Ovary (tissue), 9 donors: ENCODE data around the gene SLC6A2. TPM values are rescaled to one million over a fixed set of nuclear protein-coding genes. Genes with fewer than 3 reads are reported as not detected.

Experiments used
- DNase-seq, 5 donors: peaks; one replicate each; pipeline ENCODE4 v3.0.0-alpha.2; 2019 to 2020
- H3K27ac ChIP-seq, 2 donors: fragments of 200-600 bp; one replicate each; pipeline versions ENCODE4 v1.5.1 to v1.8.0; 2019 to 2022
- H3K27me3 ChIP-seq: fragments of 200-600 bp; one replicate; pipeline ENCODE4 v1.8.0; 2022
- H3K36me3 ChIP-seq: fragments of 200-600 bp; sonication (generic); one replicate; pipeline ENCODE4 v1.5.1; 2019
- H3K4me1 ChIP-seq: one replicate; pipeline ENCODE4 v1.8.1; 2013; ENCODE audit warnings: mild to moderate bottlenecking, moderate library complexity; ENCODE audit not compliant: insufficient read depth
- H3K4me3 ChIP-seq: fragments of 200-600 bp; sonication (generic); one replicate; pipeline ENCODE4 v1.5.1; 2017
- H3K9me3 ChIP-seq, 2 donors: fragments of 200-600 bp in 1 of 2; sonication (generic) in 1 of 2; one replicate each; pipeline versions ENCODE4 v1.5.1 to v1.8.1; 2013 to 2019; ENCODE audit warnings: mild to moderate bottlenecking in 1 of 2, moderate library complexity in 1 of 2
- CTCF ChIP-seq, 3 donors: fragments of 450-650 bp in 2 of 3; fragments of 200-600 bp in 1 of 3; IDR thresholded peaks; one replicate each; pipeline versions ENCODE4 v1.5.1 to v1.8.0; 2016 to 2022; ENCODE audit warnings: antibody characterized with exemption in 3 of 3, mild to moderate bottlenecking in 1 of 3
- EP300 ChIP-seq: sonication (generic); formaldehyde crosslinking; IDR thresholded peaks from one replicate; pipeline ENCODE4 v1.6.1; 2017; ENCODE audit warnings: antibody characterized with exemption
- POLR2A ChIP-seq: fragments of 450-650 bp; IDR thresholded peaks from one replicate; pipeline ENCODE4 v1.6.1; 2017; ENCODE audit warnings: antibody characterized with exemption, mild to moderate bottlenecking, moderate library complexity
- WGBS, 3 donors: extraction: QIAGEN DNeasy Blood & Tissue Kit in 1 of 3; methylation state at CpG; one replicate each; pipeline versions ENCODE4 v1.1.5 to v1.1.7; 2013 to 2017; 5-methylcytosine and 5-hydroxymethylcytosine counted together
- intact Hi-C, 4 donors: fragments of 100-400 bp; cut with DNase I; formaldehyde crosslinking; loops; one replicate each; pipeline versions ENCODE4 v1.11.0 to v1.15.1; 2022 to 2023
- polyA plus RNA-seq, 2 donors: library from polyadenylated mRNA; stranded (reverse); fragments of 200-250 nt in 1 of 2; fragments of 350-450 nt in 1 of 2; fragmentation: Illumina TruSeq in 1 of 2; extraction: RNeasy Lipid Tissue Mini Kit (QIAGEN cat#74804) in 1 of 2; gene quantifications; one replicate each; pipeline ENCODE4 v1.2.3, GENCODE V29; 2013 to 2014
- total RNA-seq, 7 donors: library from RNA; depleted of rRNA in 2 of 7; stranded (reverse); fragments of >200 nt in 2 of 7; fragmentation: NEBNext Ultra II Directional in 3 of 7; extraction: Animal tissue kit (Norgen Biotek cat#: 25700) in 3 of 7; gene quantifications; one replicate each; pipeline versions ENCODE4 v1.1.0 to v1.2.4, GENCODE V29; 2016 to 2023
- donor health status: DM: no; HTN: no; CAD: no; lungs with moderate emphysema.
- donor health status: DM: no; HTN: no; CAD: no.
- donor health status: Bipolar disorder and iron deficiency.
- donor health status: DM: yes; HTN: yes; CAD: no.
- donor health status: DM: no; HTN: no; CAD: no.
- donor health status: DM: yes; HTN: yes; CAD: no.

SLC6A2 gene
- total and polyA plus RNA-seq, 9 donors = 0.08 to 0.36 (median 0.21) TPM; not detected in 3

GRCh38 chr16:55645986-55646385 is 9.8 kb upstream of the SLC6A2 start:
- Histone ChIP-seq H3K4me3 (no peak overlapping the region), H3K36me3 (no peaks in the 10 kb centered on the region), H3K9me3 (no peaks in the 10 kb centered on the region), H3K27me3 (no peaks in the 10 kb centered on the region), H3K27ac (no peak overlapping the region), H3K4me1 (peaks cover 3% of the 10 kb centered on the region)
- no peak for DNase-seq
- TF ChIP-seq CTCF (IDR thresholded peaks at IDR 0.05) (no peak), EP300 (no peak), POLR2A (no peak)
- 73 to 85% (median 83%) methylated on average over 4 of the region's 4 CpGs for WGBS, 3 donors
- intact Hi-C loops = no loop called here

GRCh38 chr16:55647343-55647742 is 8.4 kb upstream of the SLC6A2 start:
- WGBS, 3 donors = 81 to 87% (median 84%) methylated on average over 4 of the region's 4 CpGs
- DNase-seq = no peak

GRCh38 chr16:55647798-55648197 is 8.0 kb upstream of the SLC6A2 start:
- no peaks in the 10 kb centered on the region for H3K27me3 ChIP-seq
- no peaks in the 10 kb centered on the region for H3K9me3 ChIP-seq
- no peak for DNase-seq
- H3K4me3 ChIP-seq = no peak overlapping the region
- no peaks in the 10 kb centered on the region for H3K36me3 ChIP-seq
- intact Hi-C loops = no loop called here
- no peak overlapping the region for H3K27ac ChIP-seq
- TF ChIP-seq EP300 (no peak), CTCF (IDR thresholded peaks at IDR 0.05) (no peak), POLR2A (no peak)
- no peaks in the 10 kb centered on the region for H3K4me1 ChIP-seq

More at GRCh38 chr16:55647343-55647742, 8.4 kb upstream of the SLC6A2 start:
- intact Hi-C loops = no loop called here
- Histone ChIP-seq H3K27ac (no peak overlapping the region), H3K4me1 (no peaks in the 10 kb centered on the region), H3K9me3 (no peaks in the 10 kb centered on the region), H3K36me3 (no peaks in the 10 kb centered on the region), H3K4me3 (no peak overlapping the region), H3K27me3 (no peaks in the 10 kb centered on the region)
- no peak for TF ChIP-seq POLR2A
- no peak for TF ChIP-seq EP300
- no peak for TF ChIP-seq CTCF (IDR thresholded peaks at IDR 0.05)

DNA sequence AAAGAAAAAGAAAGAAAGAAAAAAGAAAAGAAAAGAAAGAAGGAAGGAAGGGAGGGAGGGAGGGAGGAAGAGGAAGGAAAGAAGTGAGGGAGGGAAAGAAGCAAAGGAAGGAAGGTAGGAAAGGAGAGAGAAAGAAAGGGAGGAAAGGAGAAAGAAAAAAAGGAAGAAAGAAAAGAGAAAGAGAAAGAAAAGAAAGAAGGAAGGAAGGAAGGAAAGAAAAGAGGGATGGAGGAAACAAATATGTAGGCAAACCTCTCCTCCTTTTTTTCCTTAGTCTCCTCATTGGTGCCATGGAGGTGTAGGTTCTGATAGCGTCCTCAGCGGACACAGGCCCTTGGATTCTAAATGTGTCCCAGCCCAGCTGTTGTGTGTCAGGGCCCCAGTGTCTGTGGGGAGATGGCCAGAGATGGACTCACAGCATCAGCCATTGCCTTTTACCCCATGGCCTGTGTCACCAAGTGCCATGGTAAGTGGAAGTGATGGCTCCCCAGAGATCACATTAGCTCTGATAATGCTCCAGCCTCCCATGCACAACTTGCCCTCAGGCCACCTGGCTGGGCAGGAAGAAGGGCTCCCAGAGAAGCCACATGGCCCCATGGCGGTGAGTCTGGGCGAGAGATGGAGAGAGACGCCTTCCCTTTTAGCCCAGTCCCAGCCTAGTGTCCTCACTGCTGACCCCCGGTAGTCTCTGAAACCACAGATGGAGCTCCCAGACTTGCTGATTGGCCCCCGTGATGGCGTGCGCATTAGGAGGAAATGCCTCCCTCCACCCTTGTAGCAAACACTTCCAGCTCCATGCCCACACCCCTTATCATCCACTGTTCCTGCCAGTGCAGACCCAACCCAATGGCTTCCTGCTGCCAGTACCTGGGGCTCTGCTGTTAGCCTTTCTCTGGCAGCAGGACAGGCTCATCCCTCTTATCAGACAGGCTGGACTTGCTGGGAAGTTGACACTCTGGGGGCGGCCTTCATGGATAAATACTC is 3.7 kb upstream of the SLC6A2 start:
- H3K4me3 ChIP-seq = no peak overlapping the region
- H3K9me3 ChIP-seq = no peaks in the 10 kb centered on the region
- H3K4me1 ChIP-seq = no peaks in the 10 kb centered on the region
- no peaks in the 10 kb centered on the region for H3K27me3 ChIP-seq
- H3K27ac ChIP-seq = no peak overlapping the region
- DNase-seq = no peak
- H3K36me3 ChIP-seq = no peaks in the 10 kb centered on the region
- TF ChIP-seq CTCF (IDR thresholded peaks at IDR 0.05) = no peak
- no peak for TF ChIP-seq POLR2A
- TF ChIP-seq EP300 = no peak
- WGBS, 3 donors = 76 to 82% (median 77%) methylated on average over 10 of the region's 10 CpGs
- intact Hi-C loops = no loop called here
